Upper lobe of right lung (tissue), 1 donor: ENCODE measurements around the gene NME1. TPM values are rescaled to one million over a fixed set of nuclear protein-coding genes. Genes with fewer than 3 reads are reported as not detected.

Experiments used
- ATAC-seq: fragments of 200-7000 bp; cut with Tn5 transposase; one replicate; pipeline ENCODE4 v1.9.1; 2020; ENCODE audit warnings: mild to moderate bottlenecking, moderate library complexity
- DNase-seq: peaks from one replicate; pipeline ENCODE4 v3.0.0-alpha.2; 2020
- H3K27ac ChIP-seq: fragments of 200-600 bp; one replicate; pipeline ENCODE4 v1.8.0; 2022
- H3K27me3 ChIP-seq: fragments of 200-600 bp; one replicate; pipeline ENCODE4 v1.8.0; 2022; ENCODE audit warnings: mild to moderate bottlenecking
- H3K36me3 ChIP-seq: fragments of 200-600 bp; one replicate; pipeline ENCODE4 v1.8.0; 2022
- H3K4me1 ChIP-seq: fragments of 200-600 bp; one replicate; pipeline ENCODE4 v1.8.0; 2022
- H3K4me3 ChIP-seq: fragments of 200-600 bp; one replicate; pipeline ENCODE4 v1.8.0; 2022; ENCODE audit warnings: mild to moderate bottlenecking
- H3K9me3 ChIP-seq: fragments of 200-600 bp; one replicate; pipeline ENCODE4 v1.8.0; 2022
- CTCF ChIP-seq: fragments of 200-600 bp; IDR thresholded peaks from one replicate; pipeline ENCODE4 v1.8.0; 2022; ENCODE audit warnings: antibody characterized with exemption
- intact Hi-C: fragments of 100-400 bp; cut with DNase I; formaldehyde crosslinking; loops from one replicate; pipeline ENCODE4 v1.11.0; 2022
- total RNA-seq: library from RNA; stranded (reverse); fragmentation: NEBNext Ultra II Directional; extraction: Animal tissue kit (Norgen Biotek cat#: 25700); gene quantifications from one replicate; pipeline ENCODE4 v1.2.1, GENCODE V29; 2021
- donor health status: DM: no; HTN: yes; CAD: no; lungs with severe emphysema.

Gene NME1
- total RNA-seq, 1 donor from 2014 or later: 29.4 TPM

- intact Hi-C loops: no loop called here
- peak overlapping the region; percentile 95 for H3K27ac ChIP-seq
- H3K9me3 ChIP-seq: no peaks in the 10 kb centered on the region
- no peak for TF ChIP-seq CTCF
- peaks cover 37% of the 10 kb centered on the region for H3K36me3 ChIP-seq
- H3K4me1 ChIP-seq: peaks cover 7% of the 10 kb centered on the region
- ATAC-seq (no peak), DNase-seq (no peak)
- no peaks in the 10 kb centered on the region for H3K27me3 ChIP-seq
- peak overlapping the region; percentile 91 for H3K4me3 ChIP-seq
These were observed 11.7 kb downstream of the NME1 start for GRCh38 chr17:51164911-51165679.

DNA sequence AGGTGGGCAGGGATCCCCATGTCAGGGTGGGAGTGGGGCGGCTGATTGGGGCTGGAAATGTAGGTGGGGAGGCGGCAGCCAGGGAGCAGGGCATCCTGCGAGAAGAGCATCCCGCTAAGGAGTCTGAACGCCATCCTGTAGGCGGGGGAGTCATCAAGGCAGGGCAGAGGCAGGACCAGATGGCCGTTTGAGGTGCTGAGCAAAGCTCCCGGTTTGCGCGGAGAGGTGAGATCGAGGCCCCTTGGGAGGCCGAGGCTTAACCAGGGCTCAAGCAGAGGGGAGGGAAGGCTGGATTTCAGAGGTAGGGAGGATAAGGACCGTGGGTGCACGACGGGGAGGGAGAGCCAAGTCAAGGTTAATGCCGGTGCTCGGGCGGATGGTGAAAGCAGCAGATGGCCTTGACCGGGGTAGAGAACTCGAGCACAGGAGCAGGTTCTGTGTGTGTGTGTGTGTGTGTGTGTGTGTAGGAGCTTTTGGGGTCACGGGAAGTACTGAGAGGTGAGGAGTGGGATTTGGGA is 12.4 kb downstream of the NME1 start:
- peaks cover 7% of the 10 kb centered on the region for H3K4me1 ChIP-seq
- H3K27ac ChIP-seq: peak overlapping the region; percentile 95
- H3K36me3 ChIP-seq: peaks cover 37% of the 10 kb centered on the region
- intact Hi-C loops: no loop called here
- no peak for TF ChIP-seq CTCF
- no peak for DNase-seq
- no peaks in the 10 kb centered on the region for H3K9me3 ChIP-seq
- ATAC-seq: peak; percentile 0
- no peaks in the 10 kb centered on the region for H3K27me3 ChIP-seq
- peak overlapping the region; percentile 91 for H3K4me3 ChIP-seq

DNA sequence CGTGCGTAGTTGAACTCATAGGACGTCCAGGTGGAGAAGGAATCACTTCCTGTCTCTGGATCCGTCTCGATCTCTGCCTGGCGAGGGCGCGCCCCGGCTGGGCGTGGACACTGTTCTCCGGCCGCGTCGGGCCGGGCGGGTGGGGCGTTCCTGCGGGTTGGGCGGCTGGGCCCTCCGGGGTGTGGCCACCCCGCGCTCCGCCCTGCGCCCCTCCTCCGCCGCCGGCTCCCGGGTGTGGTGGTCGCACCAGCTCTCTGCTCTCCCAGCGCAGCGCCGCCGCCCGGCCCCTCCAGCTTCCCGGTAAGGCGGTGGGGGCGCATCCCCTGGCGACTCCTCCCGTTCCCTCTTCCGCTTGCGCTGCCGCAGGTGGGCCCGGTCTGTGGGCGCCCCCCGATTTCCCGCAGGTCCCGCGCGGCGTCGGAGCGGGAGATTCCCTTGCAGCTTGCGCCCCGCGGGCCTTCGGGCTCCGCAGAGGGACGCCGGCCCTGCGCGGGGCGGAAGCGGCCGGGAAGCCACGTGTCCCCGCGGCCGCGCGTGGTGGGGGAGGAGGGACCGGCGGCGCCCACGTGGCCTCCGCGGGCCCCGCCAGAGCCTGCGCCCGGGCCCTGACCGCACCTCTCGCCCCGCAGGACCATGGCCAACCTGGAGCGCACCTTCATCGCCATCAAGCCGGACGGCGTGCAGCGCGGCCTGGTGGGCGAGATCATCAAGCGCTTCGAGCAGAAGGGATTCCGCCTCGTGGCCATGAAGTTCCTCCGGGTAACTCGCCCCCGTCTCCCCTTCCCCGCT is 13.0 kb downstream of the NME1 start, which contains the start of gene NME2:
NME2 (plus strand) TSS at position 214 of the 789 bp plus-strand sequence; CDS start at position 634, 420 bp downstream.
- TF ChIP-seq CTCF: no peak
- DNase-seq: peak; percentile 97
- peaks cover 37% of the 10 kb centered on the region for H3K36me3 ChIP-seq

GRCh38 chr17:51166987-51167931 is 13.9 kb downstream of the NME1 start:
- H3K27me3 ChIP-seq: no peaks in the 10 kb centered on the region
- H3K4me1 ChIP-seq: peaks cover 7% of the 10 kb centered on the region
- DNase-seq: peak; percentile 83
- H3K27ac ChIP-seq: peak overlapping the region; percentile 95
- H3K36me3 ChIP-seq: peaks cover 40% of the 10 kb centered on the region
- peak overlapping the region; percentile 91 for H3K4me3 ChIP-seq
- peak; percentile 69 for TF ChIP-seq CTCF
- ATAC-seq: peak; percentile 65
- H3K9me3 ChIP-seq: no peaks in the 10 kb centered on the region
- intact Hi-C loops: no loop called here

More for the DNA sequence above, 13.0 kb downstream of the NME1 start, which contains the start of gene NME2:
- Histone ChIP-seq H3K27me3 (no peaks in the 10 kb centered on the region), H3K27ac (peak within 1 kb of the TSS; percentile 95), H3K9me3 (no peaks in the 10 kb centered on the region), H3K4me1 (peaks cover 7% of the 10 kb centered on the region), H3K4me3 (peak within 1 kb of the TSS; percentile 91)
- ATAC-seq: peak; percentile 97
- intact Hi-C loops: no loop called here

GRCh38 chr17:51169340-51169739 is 16.0 kb downstream of the NME1 start:
- Histone ChIP-seq H3K27me3 (no peaks in the 10 kb centered on the region), H3K4me3 (no peak overlapping the region), H3K36me3 (peaks cover 41% of the 10 kb centered on the region), H3K4me1 (peaks cover 7% of the 10 kb centered on the region), H3K9me3 (no peaks in the 10 kb centered on the region), H3K27ac (no peak overlapping the region)
- DNase-seq (no peak), ATAC-seq (no peak)
- TF ChIP-seq CTCF: no peak
- intact Hi-C loops: no loop called here
